Left lung (tissue), 10 donors: Measurements from ENCODE around the gene NRAS. TPM values are rescaled to one million over a fixed set of nuclear protein-coding genes. Genes with fewer than 3 reads are reported as not detected.

Experiments
- ATAC-seq: fragments of 200-7000 bp; cut with Tn5 transposase; one replicate; pipeline ENCODE4 v1.9.1; 2020; ENCODE audit warnings: moderate library complexity
- DNase-seq, 4 donors: peaks; one replicate each; pipeline ENCODE4 v3.0.0-alpha.2; 2013 to 2020
- H3K27ac ChIP-seq, 2 donors: fragments of 200-600 bp; sonication (generic) in 1 of 2; one replicate each; pipeline versions ENCODE4 v1.5.0 to v1.8.0; 2020 to 2021
- H3K27me3 ChIP-seq, 2 donors: fragments of 200-600 bp; sonication (generic) in 1 of 2; one replicate each; pipeline versions ENCODE4 v1.5.0 to v1.8.0; 2020 to 2021
- H3K36me3 ChIP-seq, 2 donors: fragments of 200-600 bp; sonication (generic) in 1 of 2; one replicate each; pipeline versions ENCODE4 v1.5.0 to v1.8.0; 2020 to 2021
- H3K4me1 ChIP-seq, 2 donors: fragments of 200-600 bp; one replicate each; pipeline ENCODE4 v1.8.0; 2021
- H3K4me3 ChIP-seq, 2 donors: fragments of 200-600 bp; sonication (generic) in 1 of 2; one replicate each; pipeline versions ENCODE4 v1.5.0 to v1.8.0; 2020 to 2021; ENCODE audit warnings: mild to moderate bottlenecking in 1 of 2
- H3K9me3 ChIP-seq, 2 donors: fragments of 200-600 bp; sonication (generic) in 1 of 2; one replicate each; pipeline versions ENCODE4 v1.5.0 to v1.8.0; 2020 to 2021
- CTCF ChIP-seq, 2 donors: fragments of 200-600 bp; sonication (generic) in 1 of 2; IDR thresholded peaks; one replicate each; pipeline versions ENCODE4 v1.5.0 to v1.8.0; 2021; ENCODE audit warnings: antibody characterized with exemption in 2 of 2
- intact Hi-C, 2 donors: fragments of 100-400 bp; cut with DNase I; formaldehyde crosslinking; loops; one replicate each; pipeline versions ENCODE4 v1.11.2 to v1.14.2; 2022
- polyA plus RNA-seq, 6 donors: library from polyadenylated mRNA; unstranded; fragments of 120-200 nt; gene quantifications; one replicate each; pipeline ENCODE4 v1.2.1, GENCODE V29; 2013; ENCODE audit not compliant: insufficient read length in 6 of 6
- total RNA-seq, 2 donors: library from RNA; stranded (reverse); fragmentation: NEBNext Ultra II Directional; extraction: Animal tissue kit (Norgen Biotek cat#: 25700); gene quantifications; one replicate each; pipeline ENCODE4 v1.2.1, GENCODE V29; 2021
- donor health status: DM: no; HTN: yes; CAD: no.
- donor health status: DM: no; HTN: no; CAD: no.

Gene NRAS
- total and polyA plus RNA-seq, 8 donors = 31.3 to 62.4 (median 57.3) TPM

- no peaks in the 10 kb centered on the region for H3K9me3 ChIP-seq
- TF ChIP-seq CTCF (IDR thresholded peaks at IDR 0.05) = no peak
- no peak overlapping the region for H3K27ac ChIP-seq
- peaks cover 0 to 73% of the 10 kb centered on the region in 2 donors for H3K36me3 ChIP-seq
- no peak overlapping the region for H3K4me3 ChIP-seq
- no peaks in the 10 kb centered on the region for H3K27me3 ChIP-seq
- no peak for DNase-seq
- ATAC-seq = no peak
- no peaks in the 10 kb centered on the region for H3K4me1 ChIP-seq
- intact Hi-C loops = no loop called here
Observed at GRCh38 chr1:114707604-114708003, 9.0 kb downstream of the NRAS start.

- no peak overlapping the region for H3K27ac ChIP-seq
- peaks cover 0 to 31% of the 10 kb centered on the region in 2 donors for H3K36me3 ChIP-seq
- no peak overlapping the region for H3K4me3 ChIP-seq
- TF ChIP-seq CTCF (IDR thresholded peaks at IDR 0.05) = no peak
- no peaks in the 10 kb centered on the region for H3K27me3 ChIP-seq
- ATAC-seq = no peak
- no peak for DNase-seq
- no peaks in the 10 kb centered on the region for H3K4me1 ChIP-seq
- no peaks in the 10 kb centered on the region for H3K9me3 ChIP-seq
- intact Hi-C loops = no loop called here
Observed at GRCh38 chr1:114703242-114703641, 13.3 kb downstream of the NRAS start.

GRCh38 chr1:114702737-114703136 lies 13.8 kb downstream of the NRAS start:
- intact Hi-C loops = no loop called here
- no peak for ATAC-seq
- DNase-seq = no peak

GRCh38 chr1:114701931-114702330 lies 14.6 kb downstream of the NRAS start:
- H3K4me1 ChIP-seq = no peaks in the 10 kb centered on the region
- H3K27me3 ChIP-seq = no peaks in the 10 kb centered on the region
- DNase-seq (no peak), ATAC-seq (no peak)
- intact Hi-C loops = no loop called here
- no peak overlapping the region for H3K27ac ChIP-seq
- H3K9me3 ChIP-seq = no peaks in the 10 kb centered on the region
- no peak overlapping the region for H3K4me3 ChIP-seq
- peaks cover 0 to 18% of the 10 kb centered on the region in 2 donors for H3K36me3 ChIP-seq
- no peak for TF ChIP-seq CTCF (IDR thresholded peaks at IDR 0.05)

More at GRCh38 chr1:114702737-114703136, 13.8 kb downstream of the NRAS start:
- Histone ChIP-seq H3K4me1 (no peaks in the 10 kb centered on the region), H3K36me3 (peaks cover 0 to 26% of the 10 kb centered on the region in 2 donors), H3K4me3 (no peak overlapping the region), H3K27ac (no peak overlapping the region), H3K27me3 (no peaks in the 10 kb centered on the region), H3K9me3 (no peaks in the 10 kb centered on the region)
- no peak for TF ChIP-seq CTCF (IDR thresholded peaks at IDR 0.05)

GRCh38 chr1:114700036-114700600 lies 16.5 kb downstream of the NRAS start:
- Histone ChIP-seq H3K27ac (no peak overlapping the region), H3K9me3 (no peaks in the 10 kb centered on the region), H3K4me3 (no peak overlapping the region), H3K27me3 (no peaks in the 10 kb centered on the region), H3K36me3 (no peaks in the 10 kb centered on the region), H3K4me1 (no peaks in the 10 kb centered on the region)
- intact Hi-C loops = no loop called here
- no peak for TF ChIP-seq CTCF (IDR thresholded peaks at IDR 0.05)
- no peak for DNase-seq
- no peak for ATAC-seq
